GM18870 (cell line): ENCODE measurements around the gene CACNA1D.

Experiments
- ATAC-seq: cut with Tn5 transposase; IDR thresholded peaks from one replicate; pipeline ENCODE4 v1.9.1; 2021; ENCODE audit warnings: moderate library complexity; ENCODE audit not compliant: unreplicated experiment

CACNA1D gene

GRCh38 chr3:53495146-53495519, 722 bp downstream of the CACNA1D start:
- no peak for ATAC-seq

- no peak for ATAC-seq
Measured at GRCh38 chr3:53495520-53496391, 1.3 kb downstream of the CACNA1D start.

GRCh38 chr3:53496392-53496670, 1.9 kb downstream of the CACNA1D start:
- ATAC-seq = no peak

GRCh38 chr3:53496984-53497383, 2.6 kb downstream of the CACNA1D start:
- ATAC-seq = no peak

GRCh38 chr3:53498806-53499641, 4.6 kb downstream of the CACNA1D start:
- ATAC-seq = no peak

- ATAC-seq = no peak
Measured at GRCh38 chr3:53500165-53500777, 5.9 kb downstream of the CACNA1D start.

GRCh38 chr3:53501178-53501577, 6.8 kb downstream of the CACNA1D start:
- ATAC-seq = no peak

GRCh38 chr3:53502737-53503136, 8.3 kb downstream of the CACNA1D start:
- ATAC-seq = no peak

- ATAC-seq = no peak
Measured at GRCh38 chr3:53503195-53503594, 8.8 kb downstream of the CACNA1D start.

GRCh38 chr3:53506110-53506762, 11.8 kb downstream of the CACNA1D start:
- ATAC-seq = no peak

GRCh38 chr3:53506763-53507145, 12.3 kb downstream of the CACNA1D start:
- ATAC-seq = no peak

- no peak for ATAC-seq
Measured at GRCh38 chr3:53509494-53509893, 15.1 kb downstream of the CACNA1D start.

GRCh38 chr3:53510508-53510907, 16.1 kb downstream of the CACNA1D start:
- ATAC-seq = no peak

- ATAC-seq = no peak
Measured at GRCh38 chr3:53511246-53511645, 16.8 kb downstream of the CACNA1D start.

GRCh38 chr3:53513556-53514190, 19.3 kb downstream of the CACNA1D start:
- no peak for ATAC-seq

- ATAC-seq = no peak
Measured at GRCh38 chr3:53516339-53516738, 21.9 kb downstream of the CACNA1D start.

GRCh38 chr3:53518495-53518981, 24.1 kb downstream of the CACNA1D start:
- ATAC-seq = no peak

- ATAC-seq = no peak
Measured at GRCh38 chr3:53519065-53519709, 24.8 kb downstream of the CACNA1D start.

- ATAC-seq = no peak
Measured at GRCh38 chr3:53523346-53523745, 28.9 kb downstream of the CACNA1D start.

GRCh38 chr3:53524566-53524965, 30.2 kb downstream of the CACNA1D start:
- no peak for ATAC-seq
